Measurements from ENCODE around the gene NCAPD3.

Gene NCAPD3

GRCh38 chr11:134157451-134157850 is 66.3 kb downstream of the NCAPD3 start:
- H3K9me3 ChIP-seq (ENCODE audit: control insufficient read depth, insufficient read depth, low read length) = peaks cover 36% of the 10 kb centered on the region
- H3K36me3 ChIP-seq (ENCODE audit: control insufficient read depth, insufficient read depth, low read length) = peaks cover 98% of the 10 kb centered on the region
- no peak overlapping the region for H3K27ac ChIP-seq (ENCODE audit: low read depth, low read length)
- H3K27me3 ChIP-seq (ENCODE audit: control insufficient read depth, insufficient read depth, low read length) = no peaks in the 10 kb centered on the region
- H3K4me1 ChIP-seq (ENCODE audit: control insufficient read depth, insufficient read depth, low read length) = no peaks in the 10 kb centered on the region
- no peak overlapping the region for H3K4me3 ChIP-seq (ENCODE audit: low read depth, low read length)
- no peak overlapping the region for H3K9ac ChIP-seq (ENCODE audit: low read depth, low read length)

DNA sequence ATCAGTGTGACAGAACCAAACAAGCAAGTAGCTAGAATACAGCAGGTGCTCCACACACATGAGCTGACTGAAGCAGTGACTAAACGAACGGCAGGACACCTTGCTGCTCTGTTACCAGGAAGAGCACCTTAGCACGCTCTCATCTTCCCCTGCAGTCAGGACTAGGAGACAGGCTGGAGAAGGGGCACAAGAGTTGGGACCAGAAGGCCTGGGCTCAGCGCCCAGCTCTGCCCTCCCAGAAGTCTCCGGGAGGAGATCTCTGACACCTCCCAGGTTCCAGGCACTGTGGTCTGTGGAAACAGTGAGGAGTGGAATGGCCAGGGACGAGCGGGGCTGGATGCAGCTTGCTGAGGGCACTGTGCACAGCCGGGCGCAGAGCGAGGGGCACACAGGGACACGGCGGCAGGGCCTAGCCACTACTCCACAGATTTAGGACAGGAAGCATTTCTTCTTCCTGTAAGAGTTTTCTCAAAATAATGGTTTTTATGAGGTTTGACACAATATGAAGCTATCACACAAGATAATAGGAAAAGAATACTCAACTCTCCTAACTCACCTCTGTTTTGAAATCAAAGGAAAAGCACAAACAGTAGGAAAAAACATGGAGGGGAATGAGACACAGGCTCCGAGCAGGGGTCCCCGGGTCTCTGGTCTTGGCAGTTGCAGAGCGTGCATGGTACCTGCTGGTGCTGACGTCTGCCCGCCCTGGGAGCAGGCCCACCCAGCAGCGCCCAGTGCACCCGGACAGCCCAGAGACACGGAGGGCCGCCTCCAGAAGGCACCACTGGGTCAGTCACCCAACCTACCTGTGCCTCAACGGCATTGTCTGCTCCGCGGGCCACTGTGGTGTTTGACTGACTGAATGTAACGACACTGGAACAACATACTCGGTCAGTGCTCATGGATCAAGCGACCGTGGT is 67.6 kb downstream of the NCAPD3 start:
- Histone ChIP-seq H3K9ac (ENCODE audit: low read depth, low read length) (no peak overlapping the region), H3K4me1 (ENCODE audit: control insufficient read depth, insufficient read depth, low read length) (no peaks in the 10 kb centered on the region), H3K9me3 (ENCODE audit: control insufficient read depth, insufficient read depth, low read length) (peaks cover 24% of the 10 kb centered on the region), H3K36me3 (ENCODE audit: control insufficient read depth, insufficient read depth, low read length) (peaks cover 98% of the 10 kb centered on the region), H3K27me3 (ENCODE audit: control insufficient read depth, insufficient read depth, low read length) (no peaks in the 10 kb centered on the region), H3K4me3 (ENCODE audit: low read depth, low read length) (no peak overlapping the region), H3K27ac (ENCODE audit: low read depth, low read length) (no peak overlapping the region)

DNA sequence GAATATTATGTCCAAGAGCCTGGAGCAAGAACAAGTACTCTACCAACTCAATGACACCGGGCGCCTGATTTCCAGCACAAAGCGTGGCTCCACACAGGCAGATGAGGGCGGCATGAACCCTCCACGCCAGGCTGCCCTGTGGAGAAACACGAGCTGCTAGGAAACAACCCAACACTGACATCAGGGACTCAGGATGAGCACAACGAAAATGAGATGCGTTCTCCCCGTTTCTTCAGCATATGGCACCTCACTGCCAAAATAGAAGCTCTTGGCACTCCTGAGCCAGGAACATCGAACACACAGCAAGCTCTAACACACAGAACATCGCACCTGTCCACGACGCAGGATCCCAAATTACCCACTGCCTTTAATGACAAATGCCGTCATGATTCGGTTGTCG is 68.3 kb downstream of the NCAPD3 start:
- H3K4me1 ChIP-seq (ENCODE audit: control insufficient read depth, insufficient read depth, low read length) = no peaks in the 10 kb centered on the region
- peaks cover 16% of the 10 kb centered on the region for H3K9me3 ChIP-seq (ENCODE audit: control insufficient read depth, insufficient read depth, low read length)
- H3K9ac ChIP-seq (ENCODE audit: low read depth, low read length) = no peak overlapping the region
- no peak overlapping the region for H3K27ac ChIP-seq (ENCODE audit: low read depth, low read length)
- H3K36me3 ChIP-seq (ENCODE audit: control insufficient read depth, insufficient read depth, low read length) = peaks cover 98% of the 10 kb centered on the region
- no peaks in the 10 kb centered on the region for H3K27me3 ChIP-seq (ENCODE audit: control insufficient read depth, insufficient read depth, low read length)
- no peak overlapping the region for H3K4me3 ChIP-seq (ENCODE audit: low read depth, low read length)

DNA sequence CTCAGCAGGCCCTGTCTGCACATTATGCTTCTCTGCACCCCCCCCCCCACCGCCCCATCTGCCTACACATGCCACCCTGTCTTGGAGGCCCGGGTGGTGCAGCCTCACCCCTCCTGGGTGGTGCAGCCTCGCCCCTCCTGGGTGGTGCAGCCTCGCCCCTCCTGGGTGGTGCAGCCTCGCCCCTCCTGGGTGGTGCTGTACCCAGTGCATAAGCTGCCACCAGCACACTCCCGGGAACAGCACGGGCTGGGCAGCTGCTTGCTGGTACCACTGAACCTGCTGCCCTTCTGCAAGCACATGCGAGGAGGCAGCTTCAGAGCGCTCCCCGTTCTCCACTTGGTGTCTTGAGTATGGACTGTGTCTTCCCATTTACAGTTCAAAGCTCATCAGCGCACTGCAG is 69.3 kb downstream of the NCAPD3 start:
- no peaks in the 10 kb centered on the region for H3K27me3 ChIP-seq (ENCODE audit: control insufficient read depth, insufficient read depth, low read length)
- peaks cover 7% of the 10 kb centered on the region; the same call in 1 of the 2 replicates for H3K9me3 ChIP-seq (ENCODE audit: control insufficient read depth, insufficient read depth, low read length)
- no peak overlapping the region for H3K9ac ChIP-seq (ENCODE audit: low read depth, low read length)
- H3K4me1 ChIP-seq (ENCODE audit: control insufficient read depth, insufficient read depth, low read length) = no peaks in the 10 kb centered on the region
- peaks cover 98% of the 10 kb centered on the region for H3K36me3 ChIP-seq (ENCODE audit: control insufficient read depth, insufficient read depth, low read length)
- no peak overlapping the region for H3K27ac ChIP-seq (ENCODE audit: low read depth, low read length)
- no peak overlapping the region for H3K4me3 ChIP-seq (ENCODE audit: low read depth, low read length)

- Histone ChIP-seq H3K9ac (ENCODE audit: low read depth, low read length) (no peak overlapping the region), H3K27ac (ENCODE audit: low read depth, low read length) (no peak overlapping the region), H3K4me3 (ENCODE audit: low read depth, low read length) (no peak overlapping the region), H3K27me3 (ENCODE audit: control insufficient read depth, insufficient read depth, low read length) (no peaks in the 10 kb centered on the region), H3K36me3 (ENCODE audit: control insufficient read depth, insufficient read depth, low read length) (peaks cover 97% of the 10 kb centered on the region), H3K4me1 (ENCODE audit: control insufficient read depth, insufficient read depth, low read length) (no peaks in the 10 kb centered on the region), H3K9me3 (ENCODE audit: control insufficient read depth, insufficient read depth, low read length) (no peaks in the 10 kb centered on the region)
Measured at GRCh38 chr11:134153147-134153905, 70.4 kb downstream of the NCAPD3 start.

- Histone ChIP-seq H3K4me1 (ENCODE audit: control insufficient read depth, insufficient read depth, low read length) (no peaks in the 10 kb centered on the region), H3K36me3 (ENCODE audit: control insufficient read depth, insufficient read depth, low read length) (peaks cover 95% of the 10 kb centered on the region), H3K9ac (ENCODE audit: low read depth, low read length) (no peak overlapping the region), H3K4me3 (ENCODE audit: low read depth, low read length) (no peak overlapping the region), H3K9me3 (ENCODE audit: control insufficient read depth, insufficient read depth, low read length) (no peaks in the 10 kb centered on the region), H3K27ac (ENCODE audit: low read depth, low read length) (no peak overlapping the region), H3K27me3 (ENCODE audit: control insufficient read depth, insufficient read depth, low read length) (no peaks in the 10 kb centered on the region)
Measured at GRCh38 chr11:134152696-134153095, 71.1 kb downstream of the NCAPD3 start.

GRCh38 chr11:134151083-134151747 is 72.6 kb downstream of the NCAPD3 start:
- Histone ChIP-seq H3K4me1 (ENCODE audit: control insufficient read depth, insufficient read depth, low read length) (no peaks in the 10 kb centered on the region), H3K4me3 (ENCODE audit: low read depth, low read length) (no peak overlapping the region), H3K9ac (ENCODE audit: low read depth, low read length) (no peak overlapping the region), H3K27me3 (ENCODE audit: control insufficient read depth, insufficient read depth, low read length) (no peaks in the 10 kb centered on the region), H3K36me3 (ENCODE audit: control insufficient read depth, insufficient read depth, low read length) (peaks cover 84% of the 10 kb centered on the region), H3K9me3 (ENCODE audit: control insufficient read depth, insufficient read depth, low read length) (0 out of 2 replicates have a peak, but pooled peaks cover 5% of the 10 kb centered on the region), H3K27ac (ENCODE audit: low read depth, low read length) (no peak overlapping the region)

DNA sequence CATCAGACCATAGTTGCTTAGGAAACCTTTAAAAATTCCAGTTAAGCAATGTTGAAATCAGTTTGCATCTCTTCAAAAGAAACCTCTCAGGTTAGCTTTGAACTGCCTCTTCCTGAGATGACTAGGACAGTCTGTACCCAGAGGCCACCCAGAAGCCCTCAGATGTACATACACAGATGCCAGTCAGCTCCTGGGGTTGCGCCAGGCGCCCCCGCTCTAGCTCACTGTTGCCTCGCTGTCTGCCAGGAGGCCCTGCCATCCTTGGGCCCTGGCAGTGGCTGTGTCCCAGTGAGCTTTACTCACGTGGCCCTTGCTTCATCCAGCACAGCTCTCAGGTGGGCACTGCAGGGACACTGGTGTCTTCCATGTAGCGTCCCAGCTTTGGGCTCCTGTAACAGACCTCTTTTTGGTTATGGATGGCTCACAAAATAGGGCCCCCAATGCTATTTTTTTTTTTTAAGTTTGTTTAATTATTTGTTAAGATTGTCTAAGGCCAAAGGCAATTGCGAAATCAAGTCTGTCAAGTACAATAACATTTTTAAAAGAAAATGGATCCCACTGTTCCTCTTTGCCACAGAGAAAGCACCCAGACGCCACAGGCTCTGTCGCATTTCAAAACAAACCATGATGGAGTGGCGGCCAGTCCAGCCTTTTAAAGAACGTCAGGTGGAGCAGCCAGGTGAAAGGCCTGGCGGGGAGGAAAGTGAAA is 73.4 kb downstream of the NCAPD3 start:
- H3K27me3 ChIP-seq (ENCODE audit: control insufficient read depth, insufficient read depth, low read length) = no peaks in the 10 kb centered on the region
- peaks cover 84% of the 10 kb centered on the region for H3K36me3 ChIP-seq (ENCODE audit: control insufficient read depth, insufficient read depth, low read length)
- no peak overlapping the region for H3K9ac ChIP-seq (ENCODE audit: low read depth, low read length)
- no peak overlapping the region for H3K4me3 ChIP-seq (ENCODE audit: low read depth, low read length)
- no peak overlapping the region for H3K27ac ChIP-seq (ENCODE audit: low read depth, low read length)
- peaks cover 10% of the 10 kb centered on the region; the same call in 1 of the 2 replicates for H3K9me3 ChIP-seq (ENCODE audit: control insufficient read depth, insufficient read depth, low read length)
- H3K4me1 ChIP-seq (ENCODE audit: control insufficient read depth, insufficient read depth, low read length) = no peaks in the 10 kb centered on the region

DNA sequence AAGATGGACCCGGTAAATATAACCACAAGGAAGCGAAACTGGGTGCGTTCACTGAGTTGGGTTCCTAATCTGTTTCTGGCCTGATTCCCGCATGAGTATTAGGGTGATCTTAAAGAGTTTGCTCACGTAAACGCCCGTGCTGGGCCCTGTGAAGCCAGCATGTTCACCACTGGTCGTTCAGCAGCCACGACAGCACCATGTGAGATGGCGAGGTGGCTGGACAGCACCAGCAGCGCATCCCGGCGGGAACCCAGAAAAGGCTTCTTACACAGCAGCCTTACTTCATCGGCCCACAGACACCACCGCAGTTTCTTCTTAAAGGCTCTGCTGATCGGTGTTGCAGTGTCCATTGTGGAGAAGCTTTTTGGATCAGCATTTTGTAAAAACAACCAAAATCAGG is 74.4 kb downstream of the NCAPD3 start:
- H3K36me3 ChIP-seq (ENCODE audit: control insufficient read depth, insufficient read depth, low read length) = peaks cover 86% of the 10 kb centered on the region
- peaks cover 20% of the 10 kb centered on the region for H3K9me3 ChIP-seq (ENCODE audit: control insufficient read depth, insufficient read depth, low read length)
- no peak overlapping the region for H3K9ac ChIP-seq (ENCODE audit: low read depth, low read length)
- no peaks in the 10 kb centered on the region for H3K27me3 ChIP-seq (ENCODE audit: control insufficient read depth, insufficient read depth, low read length)
- H3K27ac ChIP-seq (ENCODE audit: low read depth, low read length) = no peak overlapping the region
- no peaks in the 10 kb centered on the region for H3K4me1 ChIP-seq (ENCODE audit: control insufficient read depth, insufficient read depth, low read length)
- no peak overlapping the region for H3K4me3 ChIP-seq (ENCODE audit: low read depth, low read length)

DNA sequence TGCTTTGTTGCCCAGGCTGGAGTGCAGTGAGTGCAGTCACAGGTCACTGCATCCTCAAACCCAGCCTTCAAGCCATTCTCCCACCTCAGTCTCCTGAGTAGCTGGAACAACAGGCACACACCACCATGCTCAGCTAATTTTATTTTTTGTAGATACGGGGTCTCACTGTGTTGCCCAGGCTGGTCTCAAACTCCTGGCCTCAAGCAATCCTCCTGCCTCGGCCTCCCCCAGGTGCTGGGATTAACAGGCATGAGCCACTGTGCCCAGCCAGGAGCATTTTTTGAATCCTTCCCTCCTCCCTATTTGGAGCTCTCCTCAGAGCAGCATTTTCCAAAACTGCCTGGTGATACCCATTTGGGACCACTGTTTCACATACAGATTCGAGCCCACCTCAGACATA is 77.2 kb downstream of the NCAPD3 start:
- Histone ChIP-seq H3K27ac (ENCODE audit: low read depth, low read length) (no peak overlapping the region), H3K36me3 (ENCODE audit: control insufficient read depth, insufficient read depth, low read length) (peaks cover 76% of the 10 kb centered on the region), H3K27me3 (ENCODE audit: control insufficient read depth, insufficient read depth, low read length) (no peaks in the 10 kb centered on the region), H3K4me1 (ENCODE audit: control insufficient read depth, insufficient read depth, low read length) (no peaks in the 10 kb centered on the region), H3K9me3 (ENCODE audit: control insufficient read depth, insufficient read depth, low read length) (peaks cover 47% of the 10 kb centered on the region), H3K4me3 (ENCODE audit: low read depth, low read length) (no peak overlapping the region), H3K9ac (ENCODE audit: low read depth, low read length) (no peak overlapping the region)
